ENCODE results near the gene THAP7. TPM values are rescaled to one million over a fixed set of nuclear protein-coding genes. Genes with fewer than 3 reads are reported as not detected.
A peak's percentile ranks its signal among the peaks of the same experiment; 100 is the strongest.

Gene THAP7
- total and polyA plus RNA-seq, 2 of the 13 experiments (the other 11 are each of a cell fraction or from before 2014, with no cell fraction given): 13.0 to 25.5 TPM

GRCh38 chr22:20985720-20986119 is 16.2 kb downstream of the THAP7 start (continued):
- no peak for TF ChIP-seq SOX13 (IDR thresholded peaks at IDR 0.05)
- no peak for TF ChIP-seq SOX13 (CRISPR knock-in tag; conservative IDR thresholded peaks at IDR 0.05 in 1 of 2, IDR thresholded peaks at IDR 0.05 in 1 of 2)
- no peak for TF ChIP-seq ZNF350 (CRISPR knock-in tag; IDR thresholded peaks at IDR 0.05; ENCODE audit: borderline replicate concordance, low read depth)
- no peak for TF ChIP-seq ELK4 (CRISPR knock-in tag; IDR thresholded peaks at IDR 0.05; ENCODE audit: borderline replicate concordance)
- no peak for TF ChIP-seq ZNF329 (CRISPR knock-in tag; IDR thresholded peaks at IDR 0.05; ENCODE audit: low read depth)
- TF ChIP-seq TOE1 (CRISPR knock-in tag; IDR thresholded peaks at IDR 0.05): no peak
- no peak for TF ChIP-seq U2AF2 (IDR thresholded peaks at IDR 0.05; ENCODE audit: low read depth, low read length)
- no peak for TF ChIP-seq ZNF747 (CRISPR knock-in tag; IDR thresholded peaks at IDR 0.05; ENCODE audit: borderline replicate concordance)
- TF ChIP-seq FOSL1 (CRISPR knock-in tag; IDR thresholded peaks at IDR 0.05; ENCODE audit: borderline replicate concordance): no peak
- no peak for TF ChIP-seq ZNF780A (CRISPR knock-in tag; IDR thresholded peaks at IDR 0.05)

GRCh38 chr22:20983081-20983771 is 18.7 kb downstream of the THAP7 start:
- ATAC-seq (no peak), DNase-seq (ENCODE audit: low spot score) (no peak), FAIRE-seq (no peak)
- Histone ChIP-seq H3K27me3 (ENCODE audit: control insufficient read depth in 1 of 2, insufficient read depth in 2 of 2, low read length in 2 of 2) (no peaks in the 10 kb centered on the region; a peak in 1 of 5 replicates), H3K4me2 (ENCODE audit: low read depth, low read length) (peak overlapping the region; percentile 97), H3K9me3 (ENCODE audit: low read length) (0 out of 2 replicates have a peak, but pooled peaks cover 4% of the 10 kb centered on the region), H3K9ac (ENCODE audit: insufficient read depth, low read depth, low read length) (peak overlapping the region; percentile 79), H3K79me2 (ENCODE audit: insufficient read depth, low read length) (peaks cover 11% of the 10 kb centered on the region), H3K27ac (ENCODE audit: extremely low read length, insufficient read depth, low read length) (no peak overlapping the region), H3K4me1 (ENCODE audit: insufficient read depth, low read length) (peaks cover 39% of the 10 kb centered on the region), H3K36me3 (replicated peaks in 1 of 2; ENCODE audit: control insufficient read depth in 1 of 2, insufficient read depth in 2 of 2, low read length in 2 of 2) (peaks cover 0 to 15% of the 10 kb centered on the region in 2 experiments; a peak in 4 of 5 replicates), H2AFZ (ENCODE audit: low read length) (no peak overlapping the region), H3K4me3 (replicated peaks in 1 of 3; ENCODE audit: insufficient read depth in 1 of 3, low read depth in 2 of 3, low read length in 3 of 3) (peak overlapping the region; percentile 67 to 98 (median 83); a peak in 5 of 6 replicates), H4K20me1 (ENCODE audit: insufficient read depth, low read length) (no peaks in the 10 kb centered on the region)
- POLR2A ChIA-PET: interaction anchor here (2.0 to 4.3 kb wide), 4 partner anchors 12 to 26 kb away, joined by 5 to 45 read pairs (median 39); partner anchors contain the start of gene THAP7
- no TSS peak for BruUV-seq (replicated peaks)
- intact Hi-C loops (cut with micrococcal nuclease; ENCODE audit: unreplicated experiment): no loop called here
- in situ Hi-C loops (cut with HindIII; ENCODE audit: extremely low pct_ligation_motif_present, low pct_unique_long_range_greater_than_20kb): no loop called here
- WGBS (ENCODE audit: low lambda C conversion rate): 69% methylated on average over 4 of the region's 5 CpGs
- CTCF ChIA-PET (ENCODE audit: low intra/inter-chr PET ratio, low total read pairs): no interaction called here
- TF ChIP-seq ZMAT5 (CRISPR knock-in tag; IDR thresholded peaks at IDR 0.05; ENCODE audit: borderline replicate concordance, low read depth) (no peak), PLRG1 (conservative IDR thresholded peaks at IDR 0.05) (no peak), ZNF839 (CRISPR knock-in tag; IDR thresholded peaks at IDR 0.05; ENCODE audit: borderline replicate concordance) (no peak), ZNF251 (CRISPR knock-in tag; IDR thresholded peaks at IDR 0.05) (no peak), ZNF710 (CRISPR knock-in tag; IDR thresholded peaks at IDR 0.05; ENCODE audit: borderline replicate concordance) (no peak), TBP (CRISPR knock-in tag; IDR thresholded peaks at IDR 0.05) (no peak), ZNF800 (CRISPR knock-in tag; IDR thresholded peaks at IDR 0.05) (no peak), ZNF468 (CRISPR knock-in tag; IDR thresholded peaks at IDR 0.05) (no peak)
